ENCODE measurements around the gene HCN1.

DNA sequence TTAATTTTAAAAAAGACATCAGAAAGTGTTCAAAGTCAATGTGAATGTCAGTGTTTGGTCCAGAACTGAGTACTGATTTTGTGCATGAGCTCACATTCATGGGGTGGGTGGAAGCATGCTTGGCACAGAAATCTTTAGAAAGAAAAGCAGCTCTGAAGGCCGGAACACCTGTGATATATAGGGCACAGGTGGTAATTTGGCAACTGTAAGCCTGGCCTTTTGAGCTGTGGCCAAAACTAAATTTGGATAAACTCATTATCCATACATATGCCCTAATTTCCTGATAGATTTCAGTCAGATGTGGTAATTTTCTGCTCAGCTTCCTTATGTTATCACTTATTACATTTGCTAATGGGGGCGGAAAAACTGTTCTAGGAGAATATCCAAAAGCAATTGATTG is 211.4 kb downstream of the HCN1 start:
- TF ChIP-seq, protein P1, sequence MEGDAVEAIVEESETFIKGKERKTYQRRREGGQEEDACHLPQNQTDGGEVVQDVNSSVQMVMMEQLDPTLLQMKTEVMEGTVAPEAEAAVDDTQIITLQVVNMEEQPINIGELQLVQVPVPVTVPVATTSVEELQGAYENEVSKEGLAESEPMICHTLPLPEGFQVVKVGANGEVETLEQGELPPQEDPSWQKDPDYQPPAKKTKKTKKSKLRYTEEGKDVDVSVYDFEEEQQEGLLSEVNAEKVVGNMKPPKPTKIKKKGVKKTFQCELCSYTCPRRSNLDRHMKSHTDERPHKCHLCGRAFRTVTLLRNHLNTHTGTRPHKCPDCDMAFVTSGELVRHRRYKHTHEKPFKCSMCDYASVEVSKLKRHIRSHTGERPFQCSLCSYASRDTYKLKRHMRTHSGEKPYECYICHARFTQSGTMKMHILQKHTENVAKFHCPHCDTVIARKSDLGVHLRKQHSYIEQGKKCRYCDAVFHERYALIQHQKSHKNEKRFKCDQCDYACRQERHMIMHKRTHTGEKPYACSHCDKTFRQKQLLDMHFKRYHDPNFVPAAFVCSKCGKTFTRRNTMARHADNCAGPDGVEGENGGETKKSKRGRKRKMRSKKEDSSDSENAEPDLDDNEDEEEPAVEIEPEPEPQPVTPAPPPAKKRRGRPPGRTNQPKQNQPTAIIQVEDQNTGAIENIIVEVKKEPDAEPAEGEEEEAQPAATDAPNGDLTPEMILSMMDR (IDR thresholded peaks at IDR 0.05 in 8 of 11, conservative IDR thresholded peaks at IDR 0.05 in 3 of 11): no peak
- TF ChIP-seq POLR2A (IDR thresholded peaks at IDR 0.05) (no peak), POLR2AphosphoS5 (IDR thresholded peaks at IDR 0.05) (no peak)
